Osteoblast (primary cell): ENCODE measurements around the gene CCNI2. TPM values are rescaled to one million over a fixed set of nuclear protein-coding genes. Genes with fewer than 3 reads are reported as not detected.

Experiments
- DNase-seq: peaks from one replicate; pipeline ENCODE4 v3.0.0; 2011; ENCODE audit warnings: low spot score, mixed read lengths; ENCODE audit not compliant: insufficient read length; ENCODE audit errors: missing footprints
- H2AFZ ChIP-seq: 2 replicates; pipeline ENCODE4 v1.6.0; 2011; ENCODE audit warnings: mild to moderate bottlenecking, low read length
- H3K27ac ChIP-seq: 2 replicates; pipeline ENCODE4 v1.5.1; 2011; ENCODE audit warnings: mild to moderate bottlenecking, low read depth, low read length, moderate library complexity
- H3K27me3 ChIP-seq: 2 replicates; pipeline ENCODE4 v1.6.0; 2012; ENCODE audit warnings: mild to moderate bottlenecking, control low read depth, inconsistent platforms, low read length, moderate library complexity; ENCODE audit not compliant: insufficient read depth
- H3K36me3 ChIP-seq: 2 replicates; pipeline ENCODE4 v1.5.1; 2011; ENCODE audit warnings: mild to moderate bottlenecking, low read length, control low read depth, moderate library complexity; ENCODE audit not compliant: insufficient read depth
- H3K4me1 ChIP-seq: 2 replicates; pipeline ENCODE4 v1.5.1; 2011; ENCODE audit warnings: mild to moderate bottlenecking, low read length, control low read depth, moderate library complexity; ENCODE audit not compliant: insufficient read depth
- H3K4me2 ChIP-seq: 2 replicates; pipeline ENCODE4 v1.6.0; 2011; ENCODE audit warnings: mild to moderate bottlenecking, low read length; ENCODE audit not compliant: insufficient read depth
- H3K4me3 ChIP-seq: fragments of 200-600 bp; sonication (generic); 3 replicates; pipeline ENCODE4 v1.5.1; 2012; ENCODE audit warnings: mild to moderate bottlenecking, low read length, inconsistent platforms; ENCODE audit not compliant: insufficient read depth
- H3K79me2 ChIP-seq: 2 replicates; pipeline ENCODE4 v1.6.0; 2012; ENCODE audit warnings: mild to moderate bottlenecking, low read length, control low read depth, inconsistent platforms; ENCODE audit not compliant: insufficient read depth
- H3K9me3 ChIP-seq: 2 replicates; pipeline ENCODE4 v1.5.1; 2011; ENCODE audit warnings: low read depth, low read length, control low read depth
- H4K20me1 ChIP-seq: 2 replicates; pipeline ENCODE4 v1.6.0; 2012; ENCODE audit warnings: mild to moderate bottlenecking, low read length, control low read depth; ENCODE audit not compliant: insufficient read depth
- total RNA-seq: library from RNA; depleted of rRNA; stranded (reverse); fragments of >200 nt; gene quantifications from 2 replicates; pipeline ENCODE4 v1.2.3, GENCODE V29; 2012
- TF ChIP-seq, protein P1 (sequence below): IDR thresholded peaks from 2 replicates; pipeline ENCODE4 v1.5.1; 2011; ENCODE audit warnings: mild to moderate bottlenecking, low read depth, low read length, moderate library complexity; ENCODE audit errors: extremely low read depth

The CCNI2 gene
- total RNA-seq, 1 donor, result not detected

DNA sequence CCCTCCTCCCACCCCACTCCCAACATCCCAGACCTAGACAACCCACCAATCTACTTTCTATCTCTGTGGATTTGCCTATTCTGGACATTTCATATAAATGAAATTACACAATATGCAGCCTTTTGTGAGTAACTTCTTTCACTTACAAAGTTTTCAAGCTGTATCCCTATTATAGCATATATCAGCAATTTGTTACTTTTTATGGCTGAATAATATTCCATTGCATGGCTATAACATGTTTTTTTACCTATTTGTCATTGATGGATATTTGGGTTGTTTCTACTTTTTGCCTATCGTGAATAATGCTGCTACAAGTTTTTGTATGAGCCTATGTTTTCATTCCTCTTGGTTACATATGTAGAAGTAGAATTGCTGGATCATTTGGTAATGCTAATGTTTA, 8.0 kb upstream of the CCNI2 start:
- no peak overlapping the region for H3K27ac ChIP-seq
- peaks cover 18% of the 10 kb centered on the region for H3K79me2 ChIP-seq
- H3K27me3 ChIP-seq, result peaks cover 15% of the 10 kb centered on the region
- peaks cover 5% of the 10 kb centered on the region for H4K20me1 ChIP-seq
- TF ChIP-seq, protein P1, sequence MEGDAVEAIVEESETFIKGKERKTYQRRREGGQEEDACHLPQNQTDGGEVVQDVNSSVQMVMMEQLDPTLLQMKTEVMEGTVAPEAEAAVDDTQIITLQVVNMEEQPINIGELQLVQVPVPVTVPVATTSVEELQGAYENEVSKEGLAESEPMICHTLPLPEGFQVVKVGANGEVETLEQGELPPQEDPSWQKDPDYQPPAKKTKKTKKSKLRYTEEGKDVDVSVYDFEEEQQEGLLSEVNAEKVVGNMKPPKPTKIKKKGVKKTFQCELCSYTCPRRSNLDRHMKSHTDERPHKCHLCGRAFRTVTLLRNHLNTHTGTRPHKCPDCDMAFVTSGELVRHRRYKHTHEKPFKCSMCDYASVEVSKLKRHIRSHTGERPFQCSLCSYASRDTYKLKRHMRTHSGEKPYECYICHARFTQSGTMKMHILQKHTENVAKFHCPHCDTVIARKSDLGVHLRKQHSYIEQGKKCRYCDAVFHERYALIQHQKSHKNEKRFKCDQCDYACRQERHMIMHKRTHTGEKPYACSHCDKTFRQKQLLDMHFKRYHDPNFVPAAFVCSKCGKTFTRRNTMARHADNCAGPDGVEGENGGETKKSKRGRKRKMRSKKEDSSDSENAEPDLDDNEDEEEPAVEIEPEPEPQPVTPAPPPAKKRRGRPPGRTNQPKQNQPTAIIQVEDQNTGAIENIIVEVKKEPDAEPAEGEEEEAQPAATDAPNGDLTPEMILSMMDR, result no peak
- H3K9me3 ChIP-seq, result no peaks in the 10 kb centered on the region
- H3K4me2 ChIP-seq, result no peak overlapping the region
- H3K4me1 ChIP-seq, result peaks cover 12% of the 10 kb centered on the region
- H2AFZ ChIP-seq, result no peak overlapping the region
- H3K4me3 ChIP-seq, result no peak overlapping the region
- DNase-seq, result no peak
- H3K36me3 ChIP-seq, result no peaks in the 10 kb centered on the region

DNA sequence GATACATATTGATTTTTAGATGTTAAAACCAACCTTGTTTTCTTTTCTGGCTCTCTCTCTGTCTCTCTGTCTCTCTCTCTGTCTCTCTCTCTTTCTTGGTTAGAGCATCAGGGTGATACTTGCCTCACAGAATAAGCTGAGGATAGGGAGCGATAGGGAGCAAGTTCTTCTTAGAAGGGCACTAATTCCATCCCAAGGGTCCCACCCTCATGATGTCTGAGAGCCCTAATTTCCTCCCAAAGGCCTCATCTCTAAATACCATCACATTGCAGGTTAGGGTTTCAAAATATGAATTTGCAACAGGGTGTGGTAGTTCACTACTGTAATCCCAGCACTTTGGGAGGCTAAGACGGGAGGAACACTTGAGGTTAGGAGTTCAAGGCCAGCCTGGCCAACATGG, 5.1 kb upstream of the CCNI2 start:
- Histone ChIP-seq H3K4me2 (no peak overlapping the region), H3K27ac (no peak overlapping the region), H3K4me1 (peaks cover 8% of the 10 kb centered on the region), H3K79me2 (no peaks in the 10 kb centered on the region), H3K9me3 (no peaks in the 10 kb centered on the region), H4K20me1 (no peaks in the 10 kb centered on the region), H3K36me3 (no peaks in the 10 kb centered on the region), H3K27me3 (peaks cover 43% of the 10 kb centered on the region), H3K4me3 (no peak overlapping the region), H2AFZ (no peak overlapping the region)
- DNase-seq, result no peak
- TF ChIP-seq, protein P1, result no peak

DNA sequence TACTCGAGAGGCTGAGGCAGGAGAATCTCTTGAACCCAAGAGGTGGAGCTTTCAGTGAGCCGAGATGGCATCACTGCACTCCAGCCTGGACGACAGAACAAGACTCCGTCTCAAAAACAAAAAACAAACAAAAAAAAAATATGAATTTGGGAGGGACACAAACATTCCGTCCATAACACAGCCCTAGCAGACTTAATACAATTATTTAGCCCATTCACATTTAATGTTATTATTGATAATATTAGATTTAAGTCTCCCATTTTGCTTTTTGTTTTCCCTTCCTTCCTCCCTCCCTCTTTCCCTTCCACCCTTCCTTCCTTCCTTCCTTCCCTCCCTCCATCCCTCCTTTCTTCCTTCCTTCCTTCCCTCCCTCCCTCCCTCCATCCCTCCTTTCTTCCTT, 4.6 kb upstream of the CCNI2 start:
- no peaks in the 10 kb centered on the region for H3K36me3 ChIP-seq
- peaks cover 47% of the 10 kb centered on the region for H3K27me3 ChIP-seq
- H4K20me1 ChIP-seq, result no peaks in the 10 kb centered on the region
- no peaks in the 10 kb centered on the region for H3K79me2 ChIP-seq
- H3K4me3 ChIP-seq, result no peak overlapping the region
- TF ChIP-seq, protein P1, result no peak
- DNase-seq, result no peak
- H3K27ac ChIP-seq, result no peak overlapping the region
- no peaks in the 10 kb centered on the region for H3K9me3 ChIP-seq
- H2AFZ ChIP-seq, result no peak overlapping the region
- no peak overlapping the region for H3K4me2 ChIP-seq
- H3K4me1 ChIP-seq, result peaks cover 8% of the 10 kb centered on the region

DNA sequence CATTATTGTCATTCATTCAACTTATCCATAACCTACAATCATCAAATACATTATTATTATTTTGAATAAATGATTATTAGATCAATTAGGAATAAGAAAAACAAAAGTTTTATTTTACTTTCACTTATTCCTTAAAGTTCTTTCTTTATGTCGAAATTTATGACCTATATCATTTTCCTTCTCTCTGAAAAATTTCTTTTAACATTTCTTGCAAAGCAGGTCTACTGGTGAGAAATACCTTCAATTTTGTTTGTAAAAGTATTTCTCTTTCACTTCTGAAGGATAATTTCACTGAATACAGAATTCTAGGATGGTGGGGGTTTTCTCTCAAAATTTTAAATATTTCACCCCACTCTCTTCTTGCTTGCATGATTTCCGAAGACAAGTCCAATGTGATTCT, 2.6 kb upstream of the CCNI2 start:
- Histone ChIP-seq H3K4me1 (peaks cover 5% of the 10 kb centered on the region), H3K36me3 (no peaks in the 10 kb centered on the region), H3K4me2 (no peak overlapping the region), H2AFZ (no peak overlapping the region), H3K79me2 (no peaks in the 10 kb centered on the region), H3K4me3 (no peak overlapping the region), H3K27ac (no peak overlapping the region), H3K27me3 (peaks cover 68% of the 10 kb centered on the region), H4K20me1 (no peaks in the 10 kb centered on the region), H3K9me3 (no peaks in the 10 kb centered on the region)
- no peak for DNase-seq
- TF ChIP-seq, protein P1, result no peak
